Nephron progenitor cell (in vitro differentiated cells): Measurements from ENCODE around the gene TEPSIN.
"Not testable (repeated sequence)": the region's sequence is repeated elsewhere in the genome, so short reads cannot be mapped to it uniquely, and the experiment has no call there.

ENCODE experiments used
- DNase-seq: peaks from one replicate; pipeline ENCODE4 v3.0.0; 2021
- H3K27ac Mint-ChIP-seq: 2 replicates; pipeline ENCODE4 v1.8.0; 2021; ENCODE audit warnings: mild to moderate bottlenecking, moderate library complexity, mixed read lengths
- H3K27me3 Mint-ChIP-seq: 2 replicates; pipeline ENCODE4 v1.8.0; 2021; ENCODE audit warnings: mild to moderate bottlenecking, low read depth, mixed read lengths; ENCODE audit not compliant: poor library complexity
- H3K36me3 Mint-ChIP-seq: 2 replicates; pipeline ENCODE4 v1.8.0; 2021; ENCODE audit warnings: low read depth, mixed read lengths
- H3K4me1 Mint-ChIP-seq: 2 replicates; pipeline ENCODE4 v1.8.0; 2021; ENCODE audit warnings: mixed read lengths
- H3K4me3 Mint-ChIP-seq: 2 replicates; pipeline ENCODE4 v1.8.0; 2021; ENCODE audit warnings: mild to moderate bottlenecking, moderate library complexity, mixed read lengths
- H3K9me3 Mint-ChIP-seq: 2 replicates; pipeline ENCODE4 v1.8.0; 2021; ENCODE audit warnings: mild to moderate bottlenecking, moderate library complexity, mixed read lengths
- CTCF ChIP-seq: fragments of 200-600 bp; sonication (generic); IDR thresholded peaks from 2 replicates; pipeline ENCODE4 v1.5.0; 2021; ENCODE audit warnings: antibody characterized with exemption

TEPSIN gene

GRCh38 chr17:81228420-81228819, 10.4 kb downstream of the TEPSIN start:
- H3K36me3 Mint-ChIP-seq: peaks cover 32% of the 10 kb centered on the region
- peaks cover 6% of the 10 kb centered on the region for H3K27me3 Mint-ChIP-seq
- peaks cover 25% of the 10 kb centered on the region for H3K9me3 Mint-ChIP-seq
- peak overlapping the region; percentile 59 for H3K27ac Mint-ChIP-seq
- no peak for DNase-seq
- H3K4me1 Mint-ChIP-seq: peaks cover 16% of the 10 kb centered on the region
- no peak overlapping the region for H3K4me3 Mint-ChIP-seq
- TF ChIP-seq CTCF: no peak

GRCh38 chr17:81227630-81228029, 11.2 kb downstream of the TEPSIN start:
- DNase-seq, H3K27ac Mint-ChIP-seq, H3K27me3 Mint-ChIP-seq, H3K4me3 Mint-ChIP-seq: not testable (repeated sequence)
- Mint-ChIP-seq H3K9me3 (peaks cover 25% of the 10 kb centered on the region), H3K36me3 (peaks cover 32% of the 10 kb centered on the region), H3K4me1 (peaks cover 16% of the 10 kb centered on the region)

- H3K4me3 Mint-ChIP-seq: peak overlapping the region; percentile 68
- peaks cover 23% of the 10 kb centered on the region for H3K36me3 Mint-ChIP-seq
- no peak for TF ChIP-seq CTCF
- peaks cover 4% of the 10 kb centered on the region for H3K27me3 Mint-ChIP-seq
- H3K4me1 Mint-ChIP-seq: peaks cover 21% of the 10 kb centered on the region
- H3K27ac Mint-ChIP-seq: peak overlapping the region; percentile 30
- DNase-seq: no peak
- H3K9me3 Mint-ChIP-seq: peaks cover 25% of the 10 kb centered on the region
Observed at GRCh38 chr17:81223762-81224130, 15.1 kb downstream of the TEPSIN start.

GRCh38 chr17:81222906-81223761, 15.7 kb downstream of the TEPSIN start, which contains the start of gene CEP131:
TSS of gene CEP131 (minus strand) at chr17:81222965. CDS start at chr17:81220056, 2,909 bp downstream.
- peaks cover 21% of the 10 kb centered on the region for H3K4me1 Mint-ChIP-seq
- peaks cover 4% of the 10 kb centered on the region for H3K27me3 Mint-ChIP-seq
- H3K9me3 Mint-ChIP-seq: peaks cover 25% of the 10 kb centered on the region
- peak within 1 kb of the TSS; percentile 80 for H3K4me3 Mint-ChIP-seq
- DNase-seq: peak; percentile 100
- TF ChIP-seq CTCF: no peak
- H3K36me3 Mint-ChIP-seq: peaks cover 21% of the 10 kb centered on the region
- H3K27ac Mint-ChIP-seq: peak within 1 kb of the TSS; percentile 30

GRCh38 chr17:81222620-81222905, 16.3 kb downstream of the TEPSIN start:
- H3K9me3 Mint-ChIP-seq: peaks cover 20% of the 10 kb centered on the region
- H3K27me3 Mint-ChIP-seq: peaks cover under 1% of the 10 kb centered on the region
- H3K36me3 Mint-ChIP-seq: peaks cover 17% of the 10 kb centered on the region
- no peak for TF ChIP-seq CTCF
- H3K4me3 Mint-ChIP-seq: peak overlapping the region; percentile 80
- H3K27ac Mint-ChIP-seq: no peak overlapping the region
- DNase-seq: no peak
- H3K4me1 Mint-ChIP-seq: peaks cover 19% of the 10 kb centered on the region

GRCh38 chr17:81221842-81222619, 16.8 kb downstream of the TEPSIN start:
- Mint-ChIP-seq H3K36me3 (peaks cover 21% of the 10 kb centered on the region), H3K27ac (no peak overlapping the region), H3K4me3 (peak overlapping the region; percentile 80), H3K4me1 (peaks cover 17% of the 10 kb centered on the region), H3K27me3 (no peaks in the 10 kb centered on the region), H3K9me3 (peaks cover 18% of the 10 kb centered on the region)
- no peak for TF ChIP-seq CTCF
- DNase-seq: peak; percentile 45
